Pericardium fibroblast (primary cell): Measurements from ENCODE around the gene HSF5. TPM values are rescaled to one million over a fixed set of nuclear protein-coding genes. Genes with fewer than 3 reads are reported as not detected.

Experiments
- total RNA-seq: library from RNA; depleted of rRNA; stranded (reverse); fragments of >200 nt; gene quantifications from 2 replicates; pipeline ENCODE4 v1.2.3, GENCODE V29; 2015

The HSF5 gene, protein sequence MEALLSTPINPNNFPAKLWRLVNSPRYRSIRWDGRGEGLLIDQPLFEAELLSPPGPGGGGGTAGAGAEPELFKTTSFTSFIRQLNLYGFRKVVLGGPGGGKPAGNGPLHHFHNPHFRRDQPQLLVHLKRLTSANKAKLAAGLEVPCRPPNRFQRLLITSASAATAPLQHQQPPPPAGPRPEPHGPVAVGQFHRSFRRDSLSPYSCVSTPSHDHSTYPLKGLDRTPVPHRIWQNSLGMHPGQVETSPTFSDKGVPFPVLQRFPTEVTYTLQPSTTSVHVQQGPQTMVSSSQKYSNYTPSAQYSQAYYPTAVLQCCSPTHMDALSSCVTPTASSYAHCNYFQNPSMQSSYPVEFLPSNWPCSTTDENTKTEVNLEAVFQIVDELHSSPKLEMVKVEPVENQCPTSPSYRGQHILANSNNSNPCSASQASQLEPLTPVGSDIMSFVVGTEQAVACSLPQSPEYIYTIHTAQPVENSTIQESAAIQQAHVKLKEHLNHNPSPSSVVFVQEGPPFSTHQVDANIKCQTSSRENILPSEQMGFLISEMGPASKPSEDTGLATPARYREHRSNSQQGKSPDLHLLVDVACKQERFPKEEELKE
- under 0.01 TPM in 1 of 2 replicates, not detected in the other for total RNA-seq

DNA sequence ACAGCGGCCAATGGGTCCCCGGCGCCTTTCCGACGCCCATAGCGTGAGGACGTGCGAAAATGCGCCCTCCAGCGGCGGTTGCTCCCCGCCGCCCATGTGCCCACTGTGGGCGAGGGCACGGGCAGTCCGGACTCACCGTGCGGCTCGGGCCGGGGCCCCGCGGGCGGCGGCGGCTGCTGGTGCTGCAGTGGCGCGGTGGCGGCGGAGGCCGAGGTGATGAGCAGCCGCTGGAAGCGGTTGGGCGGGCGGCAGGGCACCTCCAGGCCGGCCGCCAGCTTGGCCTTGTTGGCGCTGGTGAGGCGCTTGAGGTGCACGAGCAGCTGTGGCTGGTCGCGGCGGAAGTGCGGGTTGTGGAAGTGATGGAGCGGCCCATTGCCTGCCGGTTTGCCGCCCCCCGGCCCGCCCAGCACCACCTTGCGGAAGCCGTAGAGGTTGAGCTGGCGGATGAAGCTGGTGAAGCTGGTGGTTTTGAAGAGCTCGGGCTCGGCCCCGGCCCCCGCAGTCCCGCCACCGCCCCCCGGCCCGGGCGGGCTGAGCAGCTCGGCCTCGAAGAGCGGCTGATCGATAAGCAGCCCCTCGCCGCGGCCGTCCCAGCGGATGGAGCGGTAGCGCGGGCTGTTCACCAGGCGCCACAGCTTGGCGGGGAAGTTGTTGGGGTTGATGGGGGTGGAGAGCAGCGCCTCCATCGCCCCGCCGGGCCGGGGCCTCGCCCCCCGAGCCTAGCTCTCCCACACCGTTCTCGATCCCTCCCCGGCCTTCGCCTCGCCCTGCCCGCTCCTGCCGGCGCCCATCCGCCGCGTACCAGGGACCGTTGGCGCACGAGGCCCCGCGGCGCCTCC, at the start of gene HSF5:
Gene HSF5, minus strand, starts transcription at position 820 of the 839 bp plus-strand sequence. Its CDS starts 134 bp downstream, at position 686.

DNA sequence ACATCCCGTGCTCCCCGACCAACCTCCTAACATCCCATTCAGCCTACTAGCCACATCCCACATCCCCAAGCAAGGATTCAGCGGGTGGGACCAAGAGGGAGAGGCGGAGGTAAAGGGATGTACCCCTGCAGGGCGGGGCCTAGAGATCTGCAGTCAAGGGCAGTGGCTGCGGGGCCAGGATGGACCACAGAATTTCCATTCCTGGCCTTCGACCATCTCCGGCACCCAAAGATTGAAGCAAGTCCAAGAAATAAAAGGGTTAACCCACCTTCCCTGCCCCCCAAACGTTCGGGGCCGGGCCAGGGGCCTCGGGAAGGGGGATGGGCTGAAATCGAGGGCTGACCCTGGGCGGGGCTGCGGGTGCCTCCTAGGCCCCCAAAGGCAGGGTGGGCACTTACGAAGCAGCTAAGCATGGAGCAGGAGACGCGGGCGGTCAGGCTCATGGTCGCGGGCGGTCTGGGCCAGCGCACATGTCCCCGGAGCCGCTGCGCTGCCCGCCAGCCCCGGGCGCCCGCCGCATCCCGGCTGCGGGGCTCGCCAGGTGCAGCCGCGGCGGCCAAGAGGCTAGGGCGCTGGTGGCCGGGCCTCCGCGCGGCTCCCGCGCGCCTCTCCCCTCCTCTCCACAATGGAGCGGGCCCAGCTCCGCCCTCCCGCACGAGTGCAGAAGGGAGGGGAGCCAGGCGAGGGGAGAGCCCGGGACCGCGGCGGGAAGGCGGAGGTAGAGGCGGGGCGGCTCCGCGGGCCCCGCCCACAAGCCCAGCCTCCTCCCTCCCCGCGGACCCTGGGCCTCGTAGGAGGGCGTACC, 26.0 kb upstream of the HSF5 start, which contains the start of gene MTMR4:
Gene MTMR4, minus strand, starts transcription at position 674 of the 805 bp plus-strand sequence. Its CDS starts 231 bp downstream, at position 443.

DNA sequence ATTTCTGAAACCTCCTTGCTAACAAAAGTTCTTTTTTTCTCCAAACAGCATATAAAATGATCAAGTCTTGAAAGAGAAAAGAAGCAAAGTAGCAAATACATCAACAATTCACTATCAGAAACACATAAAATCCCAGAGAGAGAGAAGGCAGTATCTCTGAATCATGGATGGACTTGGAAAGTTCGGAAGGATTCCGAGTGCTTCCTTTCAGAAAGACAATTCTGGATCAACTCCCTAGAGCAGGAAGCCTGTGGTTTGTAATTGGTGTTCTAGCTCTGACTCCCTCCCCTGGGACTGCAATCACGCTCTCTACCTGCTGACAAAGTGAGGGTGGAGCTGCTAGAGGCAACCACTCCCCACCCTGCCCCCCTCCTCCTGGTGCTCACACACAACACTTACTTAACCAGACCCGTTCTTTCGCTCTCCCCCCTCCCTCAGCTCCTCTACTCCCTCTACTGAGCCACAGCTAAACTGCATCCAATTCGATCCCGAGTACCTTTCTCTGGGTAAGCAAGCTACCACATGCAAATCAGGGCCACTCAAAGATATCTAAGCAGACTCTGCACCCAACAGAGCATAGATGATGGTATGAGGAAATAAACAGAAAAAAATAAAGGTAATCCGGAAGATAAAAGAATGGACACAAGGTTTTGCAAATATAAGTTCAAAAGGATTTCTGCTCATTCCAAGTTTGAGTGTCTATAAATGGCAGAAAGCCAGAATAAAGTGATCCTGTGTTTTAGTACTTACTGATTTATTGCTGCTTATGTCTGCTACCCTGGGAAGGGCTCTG, 70.7 kb downstream of the HSF5 start, which contains the start of gene RNF43:
Gene RNF43, minus strand, starts transcription at position 235 of the 793 bp plus-strand sequence. CDS start 1,957 bp downstream, outside the sequence.

Other genes with a start within 250 kb of the HSF5 start
- not detected in 2 replicates for gene LPO, start 249.8 kb downstream of the HSF5 start, total RNA-seq
- gene MPO, start 207.5 kb downstream of the HSF5 start, total RNA-seq, result not detected in 2 replicates
- under 0.01 and 0.43 TPM in 2 replicates for gene TSPOAP1, start 159.6 kb downstream of the HSF5 start, total RNA-seq
- 26.6 and 39.6 TPM in 2 replicates for gene SUPT4H1, start 136.2 kb downstream of the HSF5 start, total RNA-seq
- not detected in 2 replicates for gene RNF43, start 70.9 kb downstream of the HSF5 start, total RNA-seq
- gene MTMR4, start 26.2 kb upstream of the HSF5 start, total RNA-seq, result 25.8 and 27.3 TPM in 2 replicates
- gene TEX14, start 203.6 kb upstream of the HSF5 start, total RNA-seq, result 0.17 TPM in 1 of 2 replicates, not detected in the other
- gene RAD51C, start 204.2 kb upstream of the HSF5 start, total RNA-seq, result 17.5 and 19.6 TPM in 2 replicates